Glomerular endothelial cell (primary cell): Measurements from ENCODE around the gene ACOT13. TPM values are rescaled to one million over a fixed set of nuclear protein-coding genes. Genes with fewer than 3 reads are reported as not detected.
"Not testable (repeated sequence)": the region's sequence is repeated elsewhere in the genome, so short reads cannot be mapped to it uniquely, and the experiment has no call there.

Experiments used
- DNase-seq: peaks from one replicate; pipeline ENCODE4 v3.0.0-alpha.2; 2011; ENCODE audit warnings: low read depth, low spot score; ENCODE audit errors: extremely low read depth
- total RNA-seq: library from RNA; depleted of rRNA; stranded (reverse); fragments of >200 nt; gene quantifications from 2 replicates; pipeline ENCODE4 v1.2.3, GENCODE V29; 2015

Gene ACOT13
- total RNA-seq, 1 donor from 2014 or later, result 15.1 TPM

DNA sequence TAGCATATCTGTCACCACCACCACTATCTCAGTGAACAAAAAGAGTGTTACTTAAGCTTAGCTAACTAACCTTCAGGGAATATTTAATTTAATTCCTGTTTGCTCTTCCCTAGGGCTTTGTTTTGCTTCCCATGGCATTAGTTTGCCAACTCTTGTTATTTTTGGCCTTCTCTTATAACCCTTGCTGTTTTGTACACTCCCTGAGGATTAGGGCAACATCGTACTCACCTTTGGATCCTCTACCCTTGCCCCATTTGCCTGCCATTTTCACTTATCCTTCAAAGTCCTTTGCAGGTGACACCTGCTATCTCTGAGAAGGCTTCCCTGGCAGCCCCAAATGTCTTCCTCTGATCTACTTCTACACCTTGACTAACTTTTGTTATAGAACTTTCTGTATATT, 23.7 kb downstream of the ACOT13 start:
- DNase-seq, result no peak

- no peak for DNase-seq
These were observed 24.7 kb downstream of the ACOT13 start for GRCh38 chr6:24691550-24691949.

DNA sequence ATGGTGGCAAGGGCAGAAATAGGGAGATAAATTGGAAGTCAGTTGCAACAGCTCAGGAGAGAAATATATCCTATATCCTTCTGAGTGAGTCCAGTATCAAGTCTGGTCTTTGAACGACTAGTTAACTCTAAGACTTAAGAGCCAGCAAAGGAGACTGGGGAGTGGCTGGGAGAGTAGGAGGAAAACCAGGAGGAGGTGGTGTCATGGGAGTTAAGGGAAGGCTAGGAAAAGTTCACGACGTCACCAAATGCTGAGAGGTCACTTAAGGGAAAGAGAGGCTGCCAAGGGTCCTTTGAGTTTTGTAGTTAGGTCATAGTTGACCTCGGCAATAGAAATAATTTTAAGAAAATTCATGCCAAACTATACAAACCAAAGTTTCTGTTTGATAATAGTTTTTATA, 25.1 kb downstream of the ACOT13 start:
- no peak for DNase-seq

DNA sequence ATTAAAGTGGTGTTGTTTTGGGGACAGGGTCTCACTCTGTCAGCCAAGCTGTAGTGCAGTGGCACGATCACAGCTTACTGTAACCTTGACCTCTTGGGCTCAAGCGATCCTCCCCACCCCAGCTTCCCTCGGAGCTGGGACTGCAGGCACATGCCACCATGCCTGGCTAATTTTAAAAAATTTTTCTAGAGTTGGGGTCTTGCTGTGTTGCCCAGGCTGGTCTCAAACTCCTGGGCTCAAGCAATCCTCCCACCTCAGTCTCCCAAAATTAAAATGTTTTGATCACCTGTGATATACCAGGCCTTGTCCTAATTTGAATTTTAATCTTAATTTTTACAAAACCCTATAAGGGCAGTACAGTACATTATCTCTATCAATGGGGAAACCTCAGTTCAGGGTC, 25.5 kb downstream of the ACOT13 start:
- DNase-seq, result no peak

DNA sequence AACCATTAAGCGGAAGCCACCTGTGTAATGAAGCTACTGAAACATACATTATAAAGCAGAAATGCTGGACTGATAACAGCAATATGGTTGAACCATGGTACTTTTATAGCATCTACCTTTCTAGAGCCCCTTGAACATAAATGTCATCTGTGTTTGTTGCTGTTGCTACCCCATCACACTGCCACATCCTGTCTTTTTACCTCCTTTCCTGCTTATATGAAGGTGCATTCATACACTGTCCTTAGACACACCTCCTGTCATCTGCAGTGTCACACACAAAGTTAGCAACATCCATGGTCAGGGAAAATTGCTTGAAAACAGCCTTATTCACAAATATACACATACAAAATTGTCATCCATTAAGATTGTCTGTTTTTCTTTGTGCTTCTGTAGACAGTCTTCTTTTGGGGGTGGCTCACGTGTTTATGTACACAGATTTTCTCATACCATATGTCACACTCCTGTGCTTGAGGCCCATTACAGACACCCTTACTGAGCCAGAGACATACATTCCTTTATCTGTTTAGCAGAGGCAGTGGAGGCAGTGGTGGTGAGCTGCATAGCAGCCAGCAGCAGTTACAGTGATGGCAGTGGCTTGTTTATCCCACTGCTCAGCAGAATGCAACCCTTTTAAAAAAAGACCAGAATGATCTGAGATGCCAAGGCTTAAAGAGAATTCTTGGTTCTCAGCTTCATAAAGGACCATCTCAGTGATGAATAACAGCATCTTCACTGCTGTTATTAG, 26.1 kb downstream of the ACOT13 start:
- no peak for DNase-seq

DNA sequence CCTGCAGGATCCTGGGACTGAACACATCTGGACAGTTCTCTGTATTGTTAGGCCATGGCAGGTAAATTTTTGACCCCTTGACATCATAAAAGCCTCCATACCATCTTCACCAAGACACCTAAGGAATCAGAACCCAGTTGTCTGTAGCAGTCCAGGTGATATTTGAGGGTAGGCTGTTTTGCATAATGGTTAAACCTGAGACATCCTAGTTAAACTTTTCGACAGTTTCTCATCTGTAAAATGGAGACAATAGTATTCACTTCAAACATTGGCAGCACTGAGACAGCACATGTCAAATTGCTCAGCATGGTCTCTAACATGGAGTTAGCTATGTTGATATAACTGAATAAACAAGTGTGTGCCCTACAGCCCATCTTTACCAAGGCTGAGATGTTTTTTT, 27.3 kb downstream of the ACOT13 start:
- DNase-seq, result no peak

- not testable (repeated sequence) for DNase-seq
These were observed 28.8 kb downstream of the ACOT13 start for GRCh38 chr6:24695635-24696034.

DNA sequence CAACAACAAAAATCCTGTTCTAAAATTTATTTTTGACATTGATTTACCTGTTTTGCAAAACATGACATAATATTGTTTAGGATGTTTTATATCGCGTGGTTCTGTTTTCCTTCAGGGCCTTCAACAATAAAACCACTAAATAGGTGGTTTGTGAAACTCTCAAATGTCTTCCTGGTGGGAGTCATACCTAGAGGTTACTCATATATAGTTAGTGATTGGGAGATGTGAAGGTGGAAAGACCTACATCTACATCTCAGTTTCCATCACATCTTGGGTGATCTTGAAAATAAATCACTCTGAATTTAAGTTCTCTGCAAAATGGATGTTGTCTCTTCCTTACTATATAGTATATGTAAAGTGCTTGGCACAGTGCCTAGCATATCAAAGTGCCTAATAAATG, 29.2 kb downstream of the ACOT13 start:
- no peak for DNase-seq

DNA sequence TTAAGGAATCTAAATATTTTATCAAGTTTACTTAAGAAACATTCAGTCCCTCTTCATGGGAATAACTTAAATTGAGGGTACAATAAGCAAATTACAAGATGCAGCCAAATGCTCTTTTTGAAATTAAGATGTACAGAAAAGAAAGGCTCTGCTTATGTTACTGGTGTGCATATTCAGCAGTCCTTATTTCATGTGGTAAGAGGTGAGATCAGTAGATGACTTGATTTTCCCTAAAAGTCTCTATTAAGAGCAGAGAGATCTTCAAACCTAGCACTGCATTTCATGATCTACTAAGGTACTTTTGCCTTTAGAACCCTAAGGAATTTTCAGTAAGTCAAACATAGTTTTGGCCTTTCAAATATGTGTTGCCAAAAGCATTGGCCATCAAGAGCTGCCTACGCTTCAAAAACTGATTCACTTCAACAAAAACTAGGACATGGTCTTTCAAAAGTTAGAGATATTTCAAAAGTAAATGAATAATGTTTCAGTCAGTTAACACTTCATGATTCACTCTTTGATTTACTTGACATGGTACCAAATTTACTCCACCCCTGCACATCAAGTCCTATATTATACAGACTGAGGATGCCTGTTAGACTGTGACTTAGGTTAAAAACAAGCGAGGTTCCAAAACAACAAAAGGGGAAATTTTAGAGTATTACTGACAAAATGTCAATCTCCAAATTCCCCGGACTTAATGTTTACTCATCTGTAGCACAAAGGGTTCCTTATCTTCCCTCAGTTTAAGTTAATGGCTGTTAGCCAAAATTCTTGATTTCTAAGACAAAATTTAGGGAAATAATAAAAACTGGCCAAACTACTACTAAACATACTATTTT, 32.9 kb downstream of the ACOT13 start:
- DNase-seq, result no peak

DNA sequence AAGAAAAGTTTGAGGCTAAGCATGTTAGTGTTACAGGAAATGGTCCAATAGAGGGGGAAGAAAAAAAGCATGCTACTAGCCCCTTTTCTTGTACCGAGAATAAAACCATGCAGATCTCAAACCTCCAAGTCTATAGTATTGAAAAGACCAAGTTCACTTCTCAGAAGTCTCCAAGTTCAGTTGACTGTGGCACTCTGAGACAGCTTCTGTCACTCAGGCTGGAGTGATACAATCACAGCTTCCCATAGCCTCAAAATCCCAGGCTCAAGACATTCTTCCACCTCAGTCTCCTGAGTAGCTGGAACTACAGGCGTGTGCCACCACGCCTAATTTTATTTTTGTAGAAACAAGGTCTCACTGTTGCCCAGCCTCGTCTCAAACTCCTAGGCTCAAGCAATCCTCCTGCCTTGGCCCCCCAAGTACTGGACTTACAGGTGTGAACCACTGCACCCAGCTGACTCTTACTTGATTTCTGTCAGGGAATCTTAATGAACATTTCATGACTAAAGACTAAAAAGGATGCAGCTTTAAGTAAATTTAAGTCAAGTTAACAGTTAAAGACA, 35.9 kb downstream of the ACOT13 start:
- no peak for DNase-seq

GRCh38 chr6:24704468-24704867, 37.6 kb downstream of the ACOT13 start:
- DNase-seq, result no peak

DNA sequence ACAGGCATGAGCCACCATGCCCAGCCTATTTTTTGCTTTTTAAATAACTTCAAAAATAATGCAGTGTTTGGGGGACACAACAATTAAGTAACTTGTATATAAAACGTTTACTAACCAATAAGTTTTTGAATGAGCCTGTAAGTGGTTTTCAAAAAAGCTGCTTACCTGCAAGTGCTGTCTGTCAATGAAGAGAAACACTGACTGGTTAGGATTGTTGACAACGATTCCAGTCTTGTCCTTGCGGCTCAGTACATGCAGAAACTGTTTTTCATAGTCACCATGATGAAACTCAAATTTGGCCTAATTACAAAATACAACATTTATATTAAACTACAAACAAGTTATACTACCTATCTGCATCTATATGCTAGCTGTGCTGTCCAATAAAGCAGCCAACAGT, 41.7 kb downstream of the ACOT13 start:
- no peak for DNase-seq

- DNase-seq, result no peak
These were observed 42.3 kb downstream of the ACOT13 start for GRCh38 chr6:24709014-24709711.

- DNase-seq, result no peak
These were observed 43.8 kb downstream of the ACOT13 start for GRCh38 chr6:24710519-24711303.

GRCh38 chr6:24716602-24717148, 49.8 kb downstream of the ACOT13 start:
- DNase-seq, result not testable (repeated sequence)

DNA sequence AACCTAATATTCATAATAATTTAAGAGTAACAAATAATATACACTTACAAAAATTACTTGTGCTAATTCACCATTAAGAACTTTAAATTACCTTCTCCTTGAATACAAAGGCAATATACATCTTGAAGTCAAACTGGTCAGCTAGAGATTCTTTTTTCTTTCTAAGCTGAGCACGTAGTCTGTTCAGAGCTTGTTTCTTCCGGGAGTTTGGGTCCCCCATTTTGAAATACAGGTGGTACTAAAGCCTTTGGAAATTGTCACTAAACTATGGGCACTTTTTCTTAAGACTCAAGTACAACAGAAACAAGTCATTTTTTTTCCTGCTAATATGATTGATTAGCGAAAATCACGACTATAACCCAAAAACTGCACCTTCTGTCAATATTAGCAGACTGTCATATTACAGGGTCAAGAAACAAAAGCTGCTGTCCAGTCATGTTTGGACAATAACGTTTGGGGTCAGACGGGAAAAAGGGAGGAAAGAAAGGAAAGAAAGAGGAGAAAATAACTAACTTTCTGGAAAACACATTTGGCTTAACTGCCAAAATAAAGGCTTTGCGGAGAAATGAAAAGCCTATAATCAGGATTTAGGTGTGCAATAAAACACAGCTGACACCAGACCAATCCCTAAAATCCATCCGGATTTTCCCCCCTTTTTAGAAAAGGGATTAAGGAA, 51.7 kb downstream of the ACOT13 start:
- DNase-seq, result no peak

- no peak for DNase-seq
These were observed 52.5 kb downstream of the ACOT13 start, which contains the start of gene C6orf62 for GRCh38 chr6:24719125-24719971. Gene C6orf62 (minus strand): TSS chr6:24719154. CDS start chr6:24718668, 486 bp downstream.

GRCh38 chr6:24720131-24720603, 53.3 kb downstream of the ACOT13 start:
- no peak for DNase-seq
